Liver (tissue), 9 donors: Measurements from ENCODE around the gene RASIP1. TPM values are rescaled to one million over a fixed set of nuclear protein-coding genes. Genes with fewer than 3 reads are reported as not detected.
A peak's percentile ranks its signal among the peaks of the same experiment; 100 is the strongest.

ENCODE experiments used
- DNase-seq: peaks from one replicate; pipeline ENCODE4 v3.0.0-alpha.2; 2017; ENCODE audit warnings: low spot score
- H3K27ac ChIP-seq, 2 donors: one replicate each; pipeline ENCODE4 v1.7.0; 2013; ENCODE audit warnings: inconsistent platforms in 2 of 2, low read length in 2 of 2, control low read depth in 1 of 2, low read depth in 1 of 2, mild to moderate bottlenecking in 1 of 2
- H3K27me3 ChIP-seq, 4 donors: one replicate each; pipeline versions ENCODE4 v1.6.1 to v1.7.0; 2013; ENCODE audit warnings: low read length in 3 of 4, inconsistent platforms in 1 of 4, mild to moderate bottlenecking in 1 of 4, moderate library complexity in 1 of 4; ENCODE audit not compliant: control insufficient read depth in 4 of 4, insufficient read depth in 4 of 4
- H3K36me3 ChIP-seq, 4 donors: one replicate each; pipeline versions ENCODE4 v1.6.1 to v1.7.0; 2013; ENCODE audit warnings: low read length in 3 of 4, mild to moderate bottlenecking in 3 of 4, low read depth in 1 of 4, moderate library complexity in 1 of 4; ENCODE audit not compliant: control insufficient read depth in 4 of 4, insufficient read depth in 3 of 4
- H3K4me1 ChIP-seq, 4 donors: one replicate each; pipeline versions ENCODE4 v1.6.1 to v1.7.0; 2013; ENCODE audit warnings: low read length in 3 of 4, mild to moderate bottlenecking in 3 of 4, moderate library complexity in 1 of 4; ENCODE audit not compliant: control insufficient read depth in 4 of 4, insufficient read depth in 4 of 4
- H3K4me3 ChIP-seq, 3 donors: one replicate each; pipeline versions ENCODE4 v1.6.1 to v1.7.0; 2013; ENCODE audit warnings: low read length in 3 of 3, control low read depth in 1 of 3, low read depth in 1 of 3, mild to moderate bottlenecking in 1 of 3
- H3K9ac ChIP-seq, 2 donors: one replicate each; pipeline ENCODE4 v1.7.0; 2013; ENCODE audit warnings: low read length in 2 of 2, mild to moderate bottlenecking in 2 of 2, moderate library complexity in 2 of 2, control low read depth in 1 of 2, low read depth in 1 of 2
- H3K9me3 ChIP-seq, 4 donors: one replicate each; pipeline versions ENCODE4 v1.6.1 to v1.7.0; 2013; ENCODE audit warnings: low read length in 3 of 4; ENCODE audit not compliant: control insufficient read depth in 4 of 4
- CTCF ChIP-seq: fragments of 150-350 bp; IDR thresholded peaks from 2 replicates; pipeline ENCODE4 v1.5.1; 2017; ENCODE audit warnings: improper control_type of control experiment, low read depth, low read length; ENCODE audit not compliant: missing input control
- EGR1 ChIP-seq, 2 donors: IDR thresholded peaks; 2 replicates each; pipeline ENCODE4 v1.6.1; 2016 to 2018; ENCODE audit warnings: antibody characterized with exemption in 2 of 2, low read depth in 2 of 2
- FOXA1 ChIP-seq: IDR thresholded peaks from 2 replicates; pipeline ENCODE4 v1.6.1; 2016; ENCODE audit warnings: antibody characterized with exemption
- GABPA ChIP-seq, 2 donors: IDR thresholded peaks in 1 of 2; conservative IDR thresholded peaks in 1 of 2; 2 replicates each; pipeline ENCODE4 v1.6.1; 2016; ENCODE audit warnings: antibody characterized with exemption in 2 of 2, mild to moderate bottlenecking in 1 of 2, moderate library complexity in 1 of 2
- HNF4G ChIP-seq: IDR thresholded peaks from 2 replicates; pipeline ENCODE4 v1.6.1; 2016; ENCODE audit warnings: antibody characterized with exemption
- JUND ChIP-seq, 2 donors: IDR thresholded peaks; 2 replicates each; pipeline ENCODE4 v1.6.1; 2016; ENCODE audit warnings: antibody characterized with exemption in 2 of 2
- MAX ChIP-seq: IDR thresholded peaks from 2 replicates; pipeline ENCODE4 v1.6.1; 2016; ENCODE audit warnings: antibody characterized with exemption
- NR2F2 ChIP-seq: IDR thresholded peaks from 2 replicates; pipeline ENCODE4 v1.6.1; 2016; ENCODE audit warnings: antibody characterized with exemption
- RAD21 ChIP-seq, 2 donors: IDR thresholded peaks; 2 replicates each; pipeline ENCODE4 v1.6.1; 2016; ENCODE audit warnings: antibody characterized with exemption in 2 of 2, mild to moderate bottlenecking in 2 of 2
- REST ChIP-seq: IDR thresholded peaks from 2 replicates; pipeline ENCODE4 v1.6.1; 2016; ENCODE audit warnings: antibody characterized with exemption, mild to moderate bottlenecking
- RXRA ChIP-seq, 2 donors: IDR thresholded peaks; 2 replicates each; pipeline ENCODE4 v1.6.1; 2017 to 2018; ENCODE audit warnings: antibody characterized with exemption in 2 of 2, mild to moderate bottlenecking in 1 of 2
- SP1 ChIP-seq: IDR thresholded peaks from 2 replicates; pipeline ENCODE4 v1.6.1; 2018; ENCODE audit warnings: antibody characterized with exemption, mild to moderate bottlenecking
- YY1 ChIP-seq: IDR thresholded peaks from 2 replicates; pipeline ENCODE4 v1.6.1; 2016; ENCODE audit warnings: antibody characterized with exemption, mild to moderate bottlenecking
- WGBS: extraction: QIAGEN DNeasy Blood & Tissue Kit; methylation state at CpG from one replicate; pipeline ENCODE4 v1.1.7; 2013; 5-methylcytosine and 5-hydroxymethylcytosine counted together
- polyA plus RNA-seq, 2 donors: library from polyadenylated mRNA; stranded (reverse) in 1 of 2; unstranded in 1 of 2; fragments of 200-250 nt in 1 of 2; fragments of >200 nt in 1 of 2; fragmentation: Nextera tagmentation in 1 of 2; extraction: Ambion mirVana in 1 of 2; gene quantifications; one replicate each; pipeline versions ENCODE4 v1.2.1 to v1.2.3, GENCODE V29; 2013 to 2015
- total RNA-seq, 2 donors: library from RNA; depleted of rRNA; stranded (reverse); fragments of >200 nt; gene quantifications; one replicate each; pipeline ENCODE4 v1.2.3, GENCODE V29; 2014
- TF ChIP-seq, protein P1 (sequence below): IDR thresholded peaks from 2 replicates; pipeline ENCODE4 v1.6.1; 2016; ENCODE audit warnings: antibody characterized with exemption
- TF ChIP-seq, protein P2 (sequence below): IDR thresholded peaks from 2 replicates; pipeline ENCODE4 v1.6.1; 2016; ENCODE audit warnings: antibody characterized with exemption
- donor health status: healthy.
- donor health status: healthy.
- donor health status: healthy.
- donor health status: healthy.
- donor health status: healthy.

The RASIP1 gene
- total and polyA plus RNA-seq, 4 donors = 1.8 to 5.4 (median 4.5) TPM

DNA sequence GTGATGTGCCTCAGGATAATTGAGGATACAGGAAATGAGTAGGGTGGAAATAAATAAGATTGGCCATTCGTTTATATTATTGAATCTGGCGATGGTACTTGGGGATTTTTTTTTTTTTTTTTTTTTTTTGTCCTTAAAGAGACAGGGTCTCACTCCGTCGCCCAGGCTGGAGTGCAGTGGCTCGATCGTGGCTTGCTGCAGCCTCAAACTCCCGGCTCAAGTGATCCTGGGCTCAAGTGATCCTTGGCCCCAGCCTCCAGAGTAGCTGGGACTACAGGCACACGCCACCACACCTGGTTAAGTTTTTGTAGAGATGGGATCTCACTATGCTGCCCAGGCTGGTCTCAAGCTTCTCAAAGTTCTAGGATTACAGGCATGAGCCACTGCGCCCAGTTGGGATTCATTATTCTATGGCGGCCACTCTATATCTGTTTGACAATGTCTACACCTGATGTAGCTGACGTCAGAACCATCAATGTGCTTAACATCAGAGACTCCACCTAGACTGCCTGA, 18.2 kb downstream of the RASIP1 start:
- 85% methylated on average over 11 of the region's 11 CpGs for WGBS
- Histone ChIP-seq H3K4me1 (peaks cover 0 to 10% (median 2%) of the 10 kb centered on the region in 4 donors), H3K36me3 (no peaks in the 10 kb centered on the region), H3K4me3 (no peak overlapping the region), H3K9ac (no peak overlapping the region), H3K9me3 (no peaks in the 10 kb centered on the region), H3K27ac (no peak overlapping the region), H3K27me3 (no peaks in the 10 kb centered on the region)
- TF ChIP-seq JUND (IDR thresholded peaks at IDR 0.05) (no peak), EGR1 (IDR thresholded peaks at IDR 0.05; ENCODE audit: low read depth in 2 of 2) (no peak), REST (no peak), SP1 (no peak), MAX (no peak)
- TF ChIP-seq, protein P1, sequence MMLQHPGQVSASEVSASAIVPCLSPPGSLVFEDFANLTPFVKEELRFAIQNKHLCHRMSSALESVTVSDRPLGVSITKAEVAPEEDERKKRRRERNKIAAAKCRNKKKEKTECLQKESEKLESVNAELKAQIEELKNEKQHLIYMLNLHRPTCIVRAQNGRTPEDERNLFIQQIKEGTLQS = no peak
- DNase-seq = no peak

DNA sequence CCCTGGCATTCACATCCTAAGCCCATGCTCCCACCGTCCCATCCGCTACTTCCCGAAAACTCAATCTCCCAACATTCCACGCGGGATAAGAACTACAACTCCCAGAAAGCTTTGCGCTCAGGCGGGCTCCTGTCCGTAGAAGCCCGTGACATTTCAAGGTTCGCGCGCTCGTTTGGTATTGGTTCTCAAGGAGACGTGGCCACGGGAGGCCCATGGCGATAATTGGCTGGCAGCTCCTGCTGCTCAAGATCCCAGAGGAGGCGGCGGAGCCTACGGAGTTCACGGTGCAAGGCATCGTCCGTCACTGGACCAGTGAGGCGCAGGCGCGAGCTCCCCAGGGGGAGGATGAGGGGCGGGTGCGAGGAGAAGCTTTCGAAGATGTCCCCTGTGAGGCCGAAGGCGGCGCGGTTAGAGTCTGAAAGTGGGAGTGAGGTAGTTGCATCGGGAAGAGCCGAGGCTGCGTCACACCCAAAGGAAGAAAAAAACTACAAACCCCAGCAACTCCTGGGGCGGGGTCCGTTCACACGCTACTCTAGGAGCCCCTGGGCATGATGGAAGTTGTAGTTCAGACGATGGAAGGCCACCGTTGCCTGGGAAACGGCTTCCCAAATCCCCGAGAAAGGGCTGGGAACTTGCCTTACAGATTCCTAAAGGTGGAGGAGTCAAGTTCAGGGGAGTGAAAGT, 19.7 kb downstream of the RASIP1 start:
- Histone ChIP-seq H3K9ac (no peak overlapping the region), H3K4me3 (peak overlapping the region; percentile 43 to 80 (median 71)), H3K9me3 (no peaks in the 10 kb centered on the region), H3K27me3 (no peaks in the 10 kb centered on the region), H3K27ac (peak overlapping the region; percentile 78 to 90), H3K36me3 (no peaks in the 10 kb centered on the region), H3K4me1 (peaks cover 0 to 10% (median 5%) of the 10 kb centered on the region in 4 donors)
- WGBS = 11% methylated on average over 42 of the region's 42 CpGs
- TF ChIP-seq RAD21 (IDR thresholded peaks at IDR 0.05) = no peak
- no peak for TF ChIP-seq FOXA1
- TF ChIP-seq, protein P2, sequence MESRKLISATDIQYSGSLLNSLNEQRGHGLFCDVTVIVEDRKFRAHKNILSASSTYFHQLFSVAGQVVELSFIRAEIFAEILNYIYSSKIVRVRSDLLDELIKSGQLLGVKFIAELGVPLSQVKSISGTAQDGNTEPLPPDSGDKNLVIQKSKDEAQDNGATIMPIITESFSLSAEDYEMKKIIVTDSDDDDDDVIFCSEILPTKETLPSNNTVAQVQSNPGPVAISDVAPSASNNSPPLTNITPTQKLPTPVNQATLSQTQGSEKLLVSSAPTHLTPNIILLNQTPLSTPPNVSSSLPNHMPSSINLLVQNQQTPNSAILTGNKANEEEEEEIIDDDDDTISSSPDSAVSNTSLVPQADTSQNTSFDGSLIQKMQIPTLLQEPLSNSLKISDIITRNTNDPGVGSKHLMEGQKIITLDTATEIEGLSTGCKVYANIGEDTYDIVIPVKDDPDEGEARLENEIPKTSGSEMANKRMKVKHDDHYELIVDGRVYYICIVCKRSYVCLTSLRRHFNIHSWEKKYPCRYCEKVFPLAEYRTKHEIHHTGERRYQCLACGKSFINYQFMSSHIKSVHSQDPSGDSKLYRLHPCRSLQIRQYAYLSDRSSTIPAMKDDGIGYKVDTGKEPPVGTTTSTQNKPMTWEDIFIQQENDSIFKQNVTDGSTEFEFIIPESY = peak; percentile 54
- peak in 1 of 2 donors; percentile 50 for TF ChIP-seq GABPA (IDR thresholded peaks at IDR 0.05 in 1 of 2, conservative IDR thresholded peaks at IDR 0.05 in 1 of 2)
- TF ChIP-seq YY1 = peak; percentile 68
- peak; percentile 94 for TF ChIP-seq SP1
- no peak for TF ChIP-seq CTCF
- no peak for TF ChIP-seq NR2F2
- TF ChIP-seq JUND (IDR thresholded peaks at IDR 0.05) = peak in 1 of 2 donors; percentile 24
- TF ChIP-seq REST = no peak
- peak; percentile 15 to 31 for TF ChIP-seq RXRA (IDR thresholded peaks at IDR 0.05)
- TF ChIP-seq HNF4G = no peak
- DNase-seq = peak; percentile 96
